GM23338 (cell line): Measurements from ENCODE around the gene L3MBTL1. TPM values are rescaled to one million over a fixed set of nuclear protein-coding genes. Genes with fewer than 3 reads are reported as not detected.
A peak's percentile ranks its signal among the peaks of the same experiment; 100 is the strongest.

Experiments
- ATAC-seq: fragments of 200-7000 bp; cut with Tn5 transposase; 3 replicates; pipeline ENCODE4 v1.9.1; 2020
- DNase-seq: peaks from one replicate; pipeline ENCODE4 v3.0.0-alpha.2; 2015; ENCODE audit warnings: low spot score
- H2AFZ ChIP-seq: fragments of 200-600 bp; sonication (generic); 2 replicates; pipeline ENCODE4 v1.8.0; 2016; ENCODE audit warnings: antibody characterized with exemption, mild to moderate bottlenecking, moderate library complexity
- H3F3A ChIP-seq: fragments of 200-600 bp; sonication (generic); replicated peaks from 2 replicates; pipeline ENCODE4 v1.8.0; 2017; ENCODE audit warnings: antibody characterized with exemption, mixed run types, low read depth
- H3K27ac ChIP-seq: fragments of 200-600 bp; sonication (generic); 2 replicates; pipeline ENCODE4 v1.6.1; 2016; ENCODE audit warnings: low read depth
- H3K27me3 ChIP-seq: fragments of 200-600 bp; sonication (generic); 2 replicates; pipeline ENCODE4 v1.8.0; 2016; ENCODE audit warnings: mild to moderate bottlenecking, mixed run types, moderate library complexity; ENCODE audit not compliant: insufficient read depth
- H3K36me3 ChIP-seq: fragments of 200-600 bp; sonication (generic); 2 replicates; pipeline ENCODE4 v1.8.0; 2016; ENCODE audit warnings: mild to moderate bottlenecking; ENCODE audit not compliant: insufficient read depth
- H3K4me1 ChIP-seq: fragments of 200-600 bp; sonication (generic); 2 replicates; pipeline ENCODE4 v1.8.0; 2016; ENCODE audit warnings: mild to moderate bottlenecking, moderate library complexity; ENCODE audit not compliant: insufficient read depth
- H3K4me2 ChIP-seq: fragments of 200-600 bp; sonication (generic); 2 replicates; pipeline ENCODE4 v1.7.1; 2017; ENCODE audit warnings: mixed run types
- H3K4me3 ChIP-seq: fragments of 200-600 bp; sonication (generic); 2 replicates; pipeline ENCODE4 v1.6.1; 2016; ENCODE audit warnings: mixed run types
- H3K79me2 ChIP-seq: fragments of 200-600 bp; sonication (generic); replicated peaks from 2 replicates; pipeline ENCODE4 v1.8.0; 2017; ENCODE audit warnings: mild to moderate bottlenecking; ENCODE audit not compliant: insufficient read depth
- H3K9me2 ChIP-seq: fragments of 200-600 bp; sonication (generic); 2 replicates; pipeline ENCODE4 v1.8.0; 2017; ENCODE audit not compliant: insufficient read depth
- H4K20me1 ChIP-seq: fragments of 200-600 bp; sonication (generic); replicated peaks from 2 replicates; pipeline ENCODE4 v1.8.0; 2017; ENCODE audit warnings: mild to moderate bottlenecking; ENCODE audit not compliant: insufficient read depth
- H3K27ac Mint-ChIP-seq: 2 replicates; pipeline ENCODE4 v1.8.0; 2020; ENCODE audit warnings: inconsistent platforms, mild to moderate bottlenecking, moderate library complexity, mixed read lengths
- H3K27me3 Mint-ChIP-seq: 3 replicates; pipeline ENCODE4 v1.8.0; 2022; ENCODE audit warnings: low read depth, mild to moderate bottlenecking, moderate library complexity, mixed read lengths, inconsistent platforms; ENCODE audit not compliant: insufficient read depth, poor library complexity
- H3K36me3 Mint-ChIP-seq: 3 replicates; pipeline ENCODE4 v1.8.0; 2021; ENCODE audit warnings: low read depth, mild to moderate bottlenecking, inconsistent platforms, moderate library complexity, mixed read lengths
- H3K4me1 Mint-ChIP-seq: 3 replicates; pipeline ENCODE4 v1.8.0; 2020; ENCODE audit warnings: mild to moderate bottlenecking, inconsistent platforms, mixed read lengths
- H3K4me3 Mint-ChIP-seq: 3 replicates; pipeline ENCODE4 v1.8.0; 2021; ENCODE audit warnings: moderate library complexity, mild to moderate bottlenecking, inconsistent platforms, mixed read lengths
- H3K9me3 Mint-ChIP-seq: 3 replicates; pipeline ENCODE4 v1.8.0; 2020; ENCODE audit warnings: moderate library complexity, mild to moderate bottlenecking, inconsistent platforms, mixed read lengths
- CREB1 ChIP-seq: fragments of 250-450 bp; sonication (Bioruptor Pico); IDR thresholded peaks from 2 replicates; pipeline ENCODE4 v1.5.0; 2020; ENCODE audit warnings: low read depth, mild to moderate bottlenecking, moderate library complexity
- CTCF ChIP-seq, 2 experiments: fragments of 200-600 bp in 1 of 2; sonication (generic) in 1 of 2; conservative IDR thresholded peaks; 2 replicates each; pipeline versions ENCODE4 v1.5.1 to v1.6.1; 2016 to 2017; ENCODE audit warnings: antibody characterized with exemption in 2 of 2, low read depth in 2 of 2, mild to moderate bottlenecking in 2 of 2, moderate library complexity in 1 of 2
- ETS1 ChIP-seq: IDR thresholded peaks from 2 replicates; pipeline ENCODE4 v1.6.1; 2016; ENCODE audit warnings: antibody characterized with exemption
- EZH2 ChIP-seq: fragments of 200-600 bp; sonication (generic); IDR thresholded peaks from one replicate; pipeline ENCODE4 v1.8.0; 2017; ENCODE audit warnings: antibody characterized with exemption, mild to moderate bottlenecking, low read depth; ENCODE audit not compliant: unreplicated experiment
- EZH2phosphoT487 ChIP-seq: fragments of 200-600 bp; sonication (generic); IDR thresholded peaks from one replicate; pipeline ENCODE4 v1.8.1; 2018; ENCODE audit warnings: antibody characterized with exemption; ENCODE audit not compliant: unreplicated experiment
- JUNB ChIP-seq: IDR thresholded peaks from one replicate; pipeline ENCODE4 v1.6.1; 2016; ENCODE audit warnings: antibody characterized with exemption; ENCODE audit not compliant: unreplicated experiment
- NANOG ChIP-seq: IDR thresholded peaks from 2 replicates; pipeline ENCODE4 v1.6.1; 2016; ENCODE audit warnings: antibody characterized with exemption, borderline replicate concordance
- POLR2AphosphoS5 ChIP-seq: IDR thresholded peaks from 2 replicates; pipeline ENCODE4 v1.6.1; 2016; ENCODE audit warnings: antibody characterized with exemption, low read depth
- STAT1 ChIP-seq: IDR thresholded peaks from one replicate; pipeline ENCODE4 v1.6.1; 2016; ENCODE audit warnings: antibody characterized with exemption; ENCODE audit not compliant: unreplicated experiment
- ZNF114 ChIP-seq: fragments of 250-450 bp; sonication (Bioruptor Pico); IDR thresholded peaks from 2 replicates; pipeline ENCODE4 v1.5.0; 2020; ENCODE audit warnings: mild to moderate bottlenecking, moderate library complexity
- ZNF331 ChIP-seq: fragments of 250-450 bp; sonication (Bioruptor Pico); IDR thresholded peaks from 2 replicates; pipeline ENCODE4 v1.5.0; 2020; ENCODE audit warnings: low read depth, mild to moderate bottlenecking, moderate library complexity
- polyA plus RNA-seq: library from polyadenylated mRNA; unstranded; fragments of >200 nt; fragmentation: Nextera tagmentation; extraction: Ambion mirVana; gene quantifications from 2 replicates; pipeline ENCODE4 v1.2.1, GENCODE V29; 2016
- total RNA-seq: library from RNA; depleted of rRNA; stranded (reverse); fragments of >200 nt; shearing (Covaris generic); gene quantifications from 2 replicates; pipeline ENCODE4 v1.2.3, GENCODE V29; 2014
- TF ChIP-seq, protein P1 (sequence below): IDR thresholded peaks from one replicate; pipeline ENCODE4 v1.6.1; 2018; ENCODE audit warnings: antibody characterized with exemption; ENCODE audit not compliant: unreplicated experiment
- TF ChIP-seq, protein P2 (sequence below): fragments of 250-450 bp; sonication (Bioruptor Pico); IDR thresholded peaks from 2 replicates; pipeline ENCODE4 v1.5.0; 2020; ENCODE audit warnings: mild to moderate bottlenecking, moderate library complexity

L3MBTL1 gene
- total and polyA plus RNA-seq, 2 experiments from 2014 or later = 6.5 to 33.6 TPM

GRCh38 chr20:43513372-43513930, 6.0 kb downstream of the L3MBTL1 start:
- H3K27me3 Mint-ChIP-seq = peaks cover 8% of the 10 kb centered on the region
- H3K4me1 Mint-ChIP-seq = peaks cover 6% of the 10 kb centered on the region
- Histone ChIP-seq H3K79me2 (0 out of 2 replicates have a peak, but pooled peaks cover 5% of the 10 kb centered on the region), H2AFZ (no peak overlapping the region), H3K36me3 (no peaks in the 10 kb centered on the region; the same call in 1 of the 2 replicates), H3K27me3 (no peaks in the 10 kb centered on the region), H3K4me3 (peak overlapping the region; percentile 60), H3K4me2 (peak overlapping the region; percentile 75), H3F3A (peaks cover under 1% of the 10 kb centered on the region; the same call in 1 of the 2 replicates), H4K20me1 (no peaks in the 10 kb centered on the region), H3K9me2 (no peaks in the 10 kb centered on the region), H3K4me1 (no peaks in the 10 kb centered on the region), H3K27ac (no peak overlapping the region)
- H3K4me3 Mint-ChIP-seq = peak overlapping the region; percentile 92
- TF ChIP-seq POLR2AphosphoS5 (no peak), CTCF (conservative IDR thresholded peaks at IDR 0.05; ENCODE audit: low read depth in 2 of 2) (no peak), ETS1 (no peak), ZNF114 (CRISPR knock-in tag) (no peak), JUNB (no peak), STAT1 (no peak), CREB1 (CRISPR knock-in tag) (no peak), EZH2phosphoT487 (no peak), ZNF331 (no peak), EZH2 (no peak), NANOG (no peak)
- TF ChIP-seq, protein P1, sequence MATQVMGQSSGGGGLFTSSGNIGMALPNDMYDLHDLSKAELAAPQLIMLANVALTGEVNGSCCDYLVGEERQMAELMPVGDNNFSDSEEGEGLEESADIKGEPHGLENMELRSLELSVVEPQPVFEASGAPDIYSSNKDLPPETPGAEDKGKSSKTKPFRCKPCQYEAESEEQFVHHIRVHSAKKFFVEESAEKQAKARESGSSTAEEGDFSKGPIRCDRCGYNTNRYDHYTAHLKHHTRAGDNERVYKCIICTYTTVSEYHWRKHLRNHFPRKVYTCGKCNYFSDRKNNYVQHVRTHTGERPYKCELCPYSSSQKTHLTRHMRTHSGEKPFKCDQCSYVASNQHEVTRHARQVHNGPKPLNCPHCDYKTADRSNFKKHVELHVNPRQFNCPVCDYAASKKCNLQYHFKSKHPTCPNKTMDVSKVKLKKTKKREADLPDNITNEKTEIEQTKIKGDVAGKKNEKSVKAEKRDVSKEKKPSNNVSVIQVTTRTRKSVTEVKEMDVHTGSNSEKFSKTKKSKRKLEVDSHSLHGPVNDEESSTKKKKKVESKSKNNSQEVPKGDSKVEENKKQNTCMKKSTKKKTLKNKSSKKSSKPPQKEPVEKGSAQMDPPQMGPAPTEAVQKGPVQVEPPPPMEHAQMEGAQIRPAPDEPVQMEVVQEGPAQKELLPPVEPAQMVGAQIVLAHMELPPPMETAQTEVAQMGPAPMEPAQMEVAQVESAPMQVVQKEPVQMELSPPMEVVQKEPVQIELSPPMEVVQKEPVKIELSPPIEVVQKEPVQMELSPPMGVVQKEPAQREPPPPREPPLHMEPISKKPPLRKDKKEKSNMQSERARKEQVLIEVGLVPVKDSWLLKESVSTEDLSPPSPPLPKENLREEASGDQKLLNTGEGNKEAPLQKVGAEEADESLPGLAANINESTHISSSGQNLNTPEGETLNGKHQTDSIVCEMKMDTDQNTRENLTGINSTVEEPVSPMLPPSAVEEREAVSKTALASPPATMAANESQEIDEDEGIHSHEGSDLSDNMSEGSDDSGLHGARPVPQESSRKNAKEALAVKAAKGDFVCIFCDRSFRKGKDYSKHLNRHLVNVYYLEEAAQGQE = no peak
- TF ChIP-seq, protein P2, sequence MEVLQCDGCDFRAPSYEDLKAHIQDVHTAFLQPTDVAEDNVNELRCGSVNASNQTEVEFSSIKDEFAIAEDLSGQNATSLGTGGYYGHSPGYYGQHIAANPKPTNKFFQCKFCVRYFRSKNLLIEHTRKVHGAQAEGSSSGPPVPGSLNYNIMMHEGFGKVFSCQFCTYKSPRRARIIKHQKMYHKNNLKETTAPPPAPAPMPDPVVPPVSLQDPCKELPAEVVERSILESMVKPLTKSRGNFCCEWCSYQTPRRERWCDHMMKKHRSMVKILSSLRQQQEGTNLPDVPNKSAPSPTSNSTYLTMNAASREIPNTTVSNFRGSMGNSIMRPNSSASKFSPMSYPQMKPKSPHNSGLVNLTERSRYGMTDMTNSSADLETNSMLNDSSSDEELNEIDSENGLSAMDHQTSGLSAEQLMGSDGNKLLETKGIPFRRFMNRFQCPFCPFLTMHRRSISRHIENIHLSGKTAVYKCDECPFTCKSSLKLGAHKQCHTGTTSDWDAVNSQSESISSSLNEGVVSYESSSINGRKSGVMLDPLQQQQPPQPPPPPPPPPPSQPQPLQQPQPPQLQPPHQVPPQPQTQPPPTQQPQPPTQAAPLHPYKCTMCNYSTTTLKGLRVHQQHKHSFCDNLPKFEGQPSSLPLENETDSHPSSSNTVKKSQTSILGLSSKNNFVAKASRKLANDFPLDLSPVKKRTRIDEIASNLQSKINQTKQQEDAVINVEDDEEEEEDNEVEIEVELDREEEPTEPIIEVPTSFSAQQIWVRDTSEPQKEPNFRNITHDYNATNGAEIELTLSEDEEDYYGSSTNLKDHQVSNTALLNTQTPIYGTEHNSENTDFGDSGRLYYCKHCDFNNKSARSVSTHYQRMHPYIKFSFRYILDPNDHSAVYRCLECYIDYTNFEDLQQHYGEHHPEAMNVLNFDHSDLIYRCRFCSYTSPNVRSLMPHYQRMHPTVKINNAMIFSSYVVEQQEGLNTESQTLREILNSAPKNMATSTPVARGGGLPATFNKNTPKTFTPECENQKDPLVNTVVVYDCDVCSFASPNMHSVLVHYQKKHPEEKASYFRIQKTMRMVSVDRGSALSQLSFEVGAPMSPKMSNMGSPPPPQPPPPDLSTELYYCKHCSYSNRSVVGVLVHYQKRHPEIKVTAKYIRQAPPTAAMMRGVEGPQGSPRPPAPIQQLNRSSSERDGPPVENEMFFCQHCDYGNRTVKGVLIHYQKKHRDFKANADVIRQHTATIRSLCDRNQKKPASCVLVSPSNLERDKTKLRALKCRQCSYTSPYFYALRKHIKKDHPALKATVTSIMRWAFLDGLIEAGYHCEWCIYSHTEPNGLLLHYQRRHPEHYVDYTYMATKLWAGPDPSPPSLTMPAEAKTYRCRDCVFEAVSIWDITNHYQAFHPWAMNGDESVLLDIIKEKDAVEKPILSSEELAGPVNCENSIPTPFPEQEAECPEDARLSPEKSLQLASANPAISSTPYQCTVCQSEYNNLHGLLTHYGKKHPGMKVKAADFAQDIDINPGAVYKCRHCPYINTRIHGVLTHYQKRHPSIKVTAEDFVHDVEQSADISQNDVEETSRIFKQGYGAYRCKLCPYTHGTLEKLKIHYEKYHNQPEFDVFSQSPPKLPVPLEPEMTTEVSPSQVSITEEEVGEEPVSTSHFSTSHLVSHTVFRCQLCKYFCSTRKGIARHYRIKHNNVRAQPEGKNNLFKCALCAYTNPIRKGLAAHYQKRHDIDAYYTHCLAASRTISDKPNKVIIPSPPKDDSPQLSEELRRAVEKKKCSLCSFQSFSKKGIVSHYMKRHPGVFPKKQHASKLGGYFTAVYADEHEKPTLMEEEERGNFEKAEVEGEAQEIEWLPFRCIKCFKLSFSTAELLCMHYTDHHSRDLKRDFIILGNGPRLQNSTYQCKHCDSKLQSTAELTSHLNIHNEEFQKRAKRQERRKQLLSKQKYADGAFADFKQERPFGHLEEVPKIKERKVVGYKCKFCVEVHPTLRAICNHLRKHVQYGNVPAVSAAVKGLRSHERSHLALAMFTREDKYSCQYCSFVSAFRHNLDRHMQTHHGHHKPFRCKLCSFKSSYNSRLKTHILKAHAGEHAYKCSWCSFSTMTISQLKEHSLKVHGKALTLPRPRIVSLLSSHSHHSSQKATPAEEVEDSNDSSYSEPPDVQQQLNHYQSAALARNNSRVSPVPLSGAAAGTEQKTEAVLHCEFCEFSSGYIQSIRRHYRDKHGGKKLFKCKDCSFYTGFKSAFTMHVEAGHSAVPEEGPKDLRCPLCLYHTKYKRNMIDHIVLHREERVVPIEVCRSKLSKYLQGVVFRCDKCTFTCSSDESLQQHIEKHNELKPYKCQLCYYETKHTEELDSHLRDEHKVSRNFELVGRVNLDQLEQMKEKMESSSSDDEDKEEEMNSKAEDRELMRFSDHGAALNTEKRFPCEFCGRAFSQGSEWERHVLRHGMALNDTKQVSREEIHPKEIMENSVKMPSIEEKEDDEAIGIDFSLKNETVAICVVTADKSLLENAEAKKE (CRISPR knock-in tag) = no peak
- DNase-seq (no peak), ATAC-seq (no peak)
- peak overlapping the region; percentile 74; the same call in 1 of the 2 replicates for H3K27ac Mint-ChIP-seq
- H3K9me3 Mint-ChIP-seq = no peaks in the 10 kb centered on the region; the same call in 2 of the 3 replicates
- peaks cover 19% of the 10 kb centered on the region for H3K36me3 Mint-ChIP-seq
